Stimulated activated CD4-positive, alpha-beta T cell treated with anti-CD3 and anti-CD28 coated beads, Interleukin-15, amount 100 ng/mL, for 48 hours (primary cell): ENCODE results near the gene NCEH1.
"Not testable (repeated sequence)": the region's sequence is repeated elsewhere in the genome, so short reads cannot be mapped to it uniquely, and the experiment has no call there.

Experiments
- DNase-seq, 2 donors: peaks; one replicate each; pipeline ENCODE4 v3.0.0-alpha.2; 2020; ENCODE audit warnings: low read depth in 2 of 2

Gene NCEH1

DNA sequence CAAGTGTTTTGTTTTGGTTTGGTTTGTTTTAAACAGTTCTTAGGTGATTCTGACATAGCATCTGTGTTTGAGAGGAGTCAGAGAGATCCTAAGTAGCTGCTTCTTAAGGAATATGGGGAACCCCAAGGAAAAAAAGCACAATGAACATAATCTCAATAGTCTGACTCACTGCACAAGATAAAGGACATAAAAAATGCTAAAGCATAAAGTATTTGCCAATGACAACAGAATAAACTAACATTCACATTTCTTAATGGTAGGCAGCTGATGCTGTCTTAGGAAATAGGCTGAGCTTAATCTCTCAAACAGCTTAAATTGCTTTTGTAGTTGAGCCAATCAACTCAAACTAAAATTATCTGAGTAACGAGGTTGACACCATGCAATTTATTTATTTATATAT, 2.9 kb downstream of the NCEH1 start:
- no peak for DNase-seq

DNA sequence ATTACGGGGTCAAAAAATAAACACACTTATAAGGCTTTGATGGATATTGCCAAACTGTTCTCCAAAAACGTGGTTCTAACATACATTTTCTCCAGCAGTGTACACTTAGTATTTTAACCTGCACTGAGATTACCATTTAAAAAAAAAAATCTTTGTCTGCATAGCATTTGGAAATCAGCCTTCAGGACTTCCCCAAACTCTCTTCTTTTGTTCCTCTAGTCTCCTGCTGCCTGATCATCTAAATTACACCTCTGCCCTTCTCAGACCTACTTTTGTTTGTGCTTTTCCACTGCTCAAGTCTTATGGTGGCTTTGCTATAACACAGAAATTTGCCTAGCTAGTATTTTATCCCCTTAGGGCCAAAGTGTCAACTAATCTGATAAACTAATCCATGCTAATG, 3.8 kb downstream of the NCEH1 start:
- DNase-seq: no peak

DNA sequence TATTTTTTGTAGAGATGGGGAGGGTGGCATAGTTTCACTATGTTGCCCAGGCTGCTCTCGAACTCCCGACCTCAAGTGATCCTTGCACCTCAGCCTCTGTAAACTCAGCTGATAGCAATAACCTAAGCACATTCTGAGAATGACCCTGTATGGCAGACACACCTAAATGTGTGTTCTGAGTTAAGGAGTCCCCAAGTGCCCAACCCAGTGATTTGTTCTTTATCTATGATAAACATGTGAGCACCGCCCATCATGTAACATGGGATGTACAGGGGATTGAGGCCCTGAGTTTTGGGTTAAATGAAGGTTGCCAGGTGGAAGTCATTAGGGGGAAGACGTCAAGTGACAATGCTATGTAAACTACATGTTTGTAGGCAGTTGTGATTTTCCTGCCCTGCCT, 5.7 kb downstream of the NCEH1 start:
- no peak for DNase-seq

DNA sequence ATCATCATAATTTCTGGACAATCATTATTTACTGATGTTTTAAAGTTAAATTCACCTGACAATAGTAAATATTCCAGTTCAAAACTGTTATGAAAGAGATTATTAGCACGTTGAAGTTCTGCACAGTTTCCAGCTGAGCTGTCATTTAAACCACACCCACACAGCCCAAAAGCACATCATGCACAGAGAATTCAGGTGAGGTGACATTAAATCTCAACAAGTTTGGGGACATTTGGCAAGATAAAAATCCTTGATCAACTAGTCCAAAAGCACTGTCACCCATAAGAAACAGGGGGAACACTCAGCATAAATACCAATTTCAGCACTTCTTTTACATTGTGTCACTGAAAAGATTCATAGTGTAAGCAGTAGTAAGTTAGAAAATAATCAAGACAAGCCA, 6.9 kb downstream of the NCEH1 start:
- no peak for DNase-seq

DNA sequence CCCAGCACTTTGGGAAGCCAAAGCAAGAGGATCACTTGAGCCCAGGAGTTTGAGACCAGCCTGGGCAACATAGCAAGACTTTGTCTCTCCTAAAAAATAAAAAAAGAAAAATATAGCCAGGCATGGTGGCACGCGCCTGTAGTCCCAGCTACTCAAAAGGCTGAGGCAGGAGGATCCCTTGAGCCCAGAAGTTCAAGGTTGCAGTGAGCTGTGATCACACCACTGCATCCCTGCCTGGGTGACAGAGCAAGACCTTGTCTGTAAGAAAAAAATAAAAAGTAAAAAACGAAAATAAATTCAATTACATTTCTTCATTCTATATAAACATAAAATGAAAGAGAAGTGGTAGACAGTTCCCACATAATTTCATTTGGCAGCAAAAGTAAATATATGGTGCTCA, 8.1 kb downstream of the NCEH1 start:
- DNase-seq: not testable (repeated sequence)

DNA sequence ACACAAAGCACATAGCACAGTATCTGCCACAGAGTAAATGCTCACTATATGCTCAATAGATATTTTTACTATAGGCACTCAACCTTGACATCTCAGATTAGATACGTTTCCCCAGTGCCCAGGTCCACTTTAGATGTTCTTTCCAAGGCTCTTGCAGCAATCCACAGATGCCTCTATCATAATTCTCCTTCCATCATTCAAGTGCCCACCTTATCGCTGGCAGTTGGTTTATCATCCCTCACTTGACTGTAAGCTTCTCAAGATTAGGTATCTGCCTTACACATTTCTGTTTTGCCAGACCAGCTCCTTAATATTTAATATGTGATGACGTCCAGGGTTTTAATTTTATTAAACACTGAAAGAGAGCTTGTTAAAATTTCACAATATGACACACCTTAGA, 8.6 kb downstream of the NCEH1 start:
- no peak for DNase-seq

DNA sequence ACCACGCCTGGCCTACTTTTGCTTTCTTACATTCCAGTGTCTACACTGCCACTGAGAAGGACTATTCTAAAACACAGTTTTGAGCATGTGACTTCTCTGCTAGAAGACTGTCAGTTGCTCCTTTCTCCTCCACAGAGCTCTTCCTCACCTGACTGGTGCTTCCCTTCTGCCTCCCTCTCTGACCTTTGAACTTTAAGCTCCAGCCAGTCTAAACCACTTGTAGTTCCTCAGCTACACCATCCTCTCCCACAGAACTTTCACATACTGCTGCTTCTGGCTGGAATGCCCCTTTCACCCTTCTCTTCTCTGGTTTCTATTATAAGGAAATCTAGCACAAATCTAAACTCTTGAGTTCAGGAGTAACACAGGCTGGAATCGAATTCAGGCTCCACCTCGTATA, 9.1 kb downstream of the NCEH1 start:
- no peak for DNase-seq

DNA sequence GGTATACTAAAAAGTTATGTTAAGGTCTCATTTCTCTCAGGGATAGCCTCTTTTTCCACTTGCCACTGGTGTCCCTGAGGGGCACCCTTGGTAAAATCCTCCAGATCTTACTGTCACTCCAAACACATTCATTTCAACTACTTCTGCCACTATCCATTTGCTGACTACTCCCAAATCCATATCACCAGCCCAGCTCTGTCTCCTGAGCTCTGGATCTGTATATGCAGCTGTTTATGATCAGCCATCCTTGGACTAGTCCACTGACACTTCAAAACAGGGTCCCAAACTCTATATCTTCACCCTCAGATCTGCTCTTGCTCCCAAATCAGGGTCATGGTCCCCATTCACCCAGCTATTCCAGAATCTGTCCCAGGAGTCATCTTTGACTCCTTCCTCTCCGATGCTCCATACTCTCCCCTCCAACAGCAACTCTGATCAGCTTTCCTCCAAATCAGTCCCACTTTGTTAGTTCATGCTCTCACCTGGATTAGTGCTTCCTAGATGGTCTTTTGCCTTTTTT, 9.9 kb downstream of the NCEH1 start:
- no peak for DNase-seq

DNA sequence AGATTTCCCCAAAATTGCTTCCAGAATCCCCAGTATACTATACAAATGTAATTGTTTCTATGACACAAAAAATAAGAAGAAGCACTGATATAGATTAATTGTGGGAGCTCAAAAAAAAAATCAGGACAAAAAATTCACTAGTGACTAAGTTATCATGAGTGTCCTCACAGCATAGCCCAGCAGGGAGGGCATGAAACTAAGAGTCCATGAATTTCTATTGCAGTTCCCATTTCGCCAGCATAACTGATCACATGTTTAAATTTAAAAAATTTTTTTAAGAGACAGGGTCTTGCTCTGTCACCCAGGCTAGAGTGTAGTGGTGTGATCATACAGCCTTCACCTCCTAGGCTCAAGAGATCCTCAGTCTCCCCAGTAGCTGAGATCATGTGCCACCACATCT, 10.6 kb downstream of the NCEH1 start:
- no peak for DNase-seq

DNA sequence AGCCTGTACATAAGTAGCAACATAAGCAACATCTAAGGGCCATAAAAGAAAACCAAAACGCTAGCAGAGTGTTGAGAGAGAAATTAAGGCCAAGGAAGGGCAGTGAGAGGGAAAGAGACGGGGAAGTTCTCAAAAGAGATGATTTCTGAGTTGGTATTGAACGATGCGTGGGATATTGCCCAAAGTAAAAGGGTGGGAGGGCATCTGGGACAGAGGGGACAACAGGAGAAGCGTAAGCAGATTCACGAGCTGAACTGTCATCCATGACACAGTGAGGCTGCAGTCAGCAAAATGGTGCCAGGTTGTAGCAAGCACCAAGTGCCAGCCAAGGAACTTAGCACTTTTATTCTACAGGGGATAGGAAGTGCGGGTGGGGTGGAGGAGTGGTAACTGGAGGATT, 11.8 kb downstream of the NCEH1 start:
- DNase-seq: no peak

DNA sequence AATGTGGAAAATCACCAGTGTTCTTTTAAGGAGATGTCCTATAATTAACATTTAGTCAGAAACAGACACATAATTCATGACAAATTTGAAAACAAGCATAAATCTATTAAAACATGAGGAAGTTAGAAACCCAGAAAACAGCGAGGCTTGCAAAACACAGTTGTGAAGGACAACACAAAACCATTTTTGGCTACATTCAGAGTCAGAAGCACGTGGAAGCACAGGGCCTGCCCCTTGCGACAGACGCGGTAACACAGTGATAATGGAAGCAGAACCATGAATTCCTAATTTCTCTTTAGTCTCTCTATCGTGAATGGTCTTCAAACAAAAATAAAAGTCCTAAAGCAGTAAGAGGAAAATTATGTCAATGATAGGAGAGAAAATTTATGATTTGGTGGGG, 12.2 kb downstream of the NCEH1 start:
- DNase-seq: no peak

DNA sequence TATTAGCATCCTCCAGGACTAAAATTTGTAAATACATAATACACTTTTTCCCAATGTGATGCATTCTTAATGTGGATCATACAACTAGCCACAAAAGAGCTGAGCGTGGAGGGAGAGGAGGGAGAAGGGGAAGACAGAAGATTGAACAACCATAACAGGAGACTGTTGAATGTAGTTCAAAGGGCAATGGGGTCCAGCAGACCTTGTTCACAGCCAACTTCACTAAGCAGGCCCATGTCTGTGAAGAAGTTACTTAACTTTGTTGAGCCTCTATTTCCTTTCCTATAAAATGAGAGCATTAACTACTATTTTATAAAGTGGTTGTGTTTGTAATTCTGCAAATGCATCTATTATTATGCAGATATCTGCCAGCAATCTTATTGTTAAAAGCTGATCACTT, 13.3 kb downstream of the NCEH1 start:
- no peak for DNase-seq

DNA sequence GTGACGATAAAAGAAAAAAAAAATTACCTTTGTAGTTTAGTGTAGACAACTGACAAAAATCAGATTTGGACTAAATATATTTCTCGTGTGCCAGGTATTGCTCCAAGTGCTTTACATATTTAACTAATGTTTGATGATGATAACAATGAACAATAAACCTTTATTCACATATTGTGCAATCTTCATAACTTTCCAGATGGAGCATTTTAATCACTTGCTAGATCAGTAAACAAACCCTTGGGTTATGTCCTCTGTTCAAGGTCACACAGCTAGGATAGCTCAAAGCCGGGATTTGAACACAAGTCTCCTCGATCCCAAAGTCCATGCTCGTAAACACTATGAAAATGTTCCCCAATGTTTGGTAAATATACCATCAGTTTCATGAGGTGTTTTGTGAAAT, 14.5 kb downstream of the NCEH1 start:
- DNase-seq: no peak

DNA sequence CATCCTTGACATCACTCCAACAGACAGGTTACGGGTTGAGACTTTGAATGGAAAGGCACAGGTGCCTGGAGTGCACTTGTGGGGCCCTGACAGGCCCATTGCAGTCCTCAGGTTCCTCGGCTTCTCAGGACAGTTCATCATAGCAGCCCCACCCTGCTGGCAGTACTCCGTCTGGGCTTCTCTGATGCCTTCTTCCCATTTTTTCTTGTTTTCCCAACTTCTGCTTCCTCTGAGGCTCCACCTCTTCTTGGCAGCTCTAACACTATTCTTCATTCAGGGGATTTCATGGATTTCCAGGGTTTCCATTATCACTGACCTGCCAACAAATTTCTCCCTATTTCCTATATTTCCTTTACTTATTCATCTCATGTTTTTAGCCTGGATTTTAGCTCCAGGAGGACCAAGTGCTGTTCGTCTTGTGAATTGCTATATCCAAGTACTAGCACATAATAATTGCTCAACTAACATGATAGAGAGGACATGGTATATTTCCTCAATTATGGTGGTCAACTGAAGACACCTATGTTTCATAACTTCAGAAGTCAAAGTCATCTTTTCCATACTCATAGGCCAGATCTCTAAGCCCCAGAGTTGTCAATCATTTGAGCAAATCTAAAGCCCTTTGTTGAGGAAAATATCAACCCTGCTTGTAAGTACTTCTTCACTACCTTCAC, 16.2 kb downstream of the NCEH1 start:
- DNase-seq: no peak

DNA sequence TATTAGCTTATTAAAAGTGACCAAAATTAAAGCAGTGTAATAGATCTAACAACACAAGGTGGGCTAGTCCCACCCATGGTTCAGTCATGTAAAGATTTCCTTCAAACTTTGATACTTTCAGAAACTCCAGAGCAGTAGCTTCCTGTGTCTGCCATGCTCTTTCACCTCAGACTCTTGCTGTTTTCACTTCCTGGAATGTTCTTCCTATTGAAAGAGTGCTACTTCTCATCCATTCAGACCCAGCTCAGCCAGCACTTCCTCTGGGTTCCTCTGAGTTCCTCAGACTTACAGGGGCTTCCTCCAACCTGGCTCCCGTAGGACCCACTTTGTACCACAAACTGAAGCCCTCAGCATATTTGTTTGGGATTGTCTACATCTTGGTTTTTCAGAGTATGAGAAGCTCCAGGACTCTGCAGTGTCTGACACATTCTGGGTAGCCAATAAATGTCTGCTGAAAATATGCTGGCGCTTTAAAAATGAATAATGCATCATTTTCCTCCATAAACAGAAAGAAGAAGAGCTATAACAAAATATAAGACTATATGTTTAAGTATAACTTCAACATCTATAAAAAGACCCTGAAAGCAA, 18.0 kb downstream of the NCEH1 start:
- no peak for DNase-seq

DNA sequence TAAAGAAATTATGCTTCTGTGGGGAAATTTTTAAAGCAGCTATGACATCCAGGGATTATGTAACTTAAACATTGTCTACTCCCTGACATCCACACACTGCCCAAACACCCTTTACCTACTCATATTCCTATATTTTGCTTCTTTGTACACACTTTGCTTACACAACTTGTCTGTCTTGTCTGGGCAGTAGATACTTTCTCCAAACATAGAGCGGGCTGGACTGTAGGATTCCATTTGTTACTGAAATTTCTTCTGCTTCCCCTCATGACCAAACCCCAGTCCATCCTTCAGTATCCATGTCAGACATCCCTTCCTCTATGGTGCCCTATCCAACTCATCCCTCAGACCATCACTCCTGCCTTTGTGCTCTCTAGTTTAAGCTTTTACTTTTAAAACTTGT, 19.9 kb downstream of the NCEH1 start:
- no peak for DNase-seq

DNA sequence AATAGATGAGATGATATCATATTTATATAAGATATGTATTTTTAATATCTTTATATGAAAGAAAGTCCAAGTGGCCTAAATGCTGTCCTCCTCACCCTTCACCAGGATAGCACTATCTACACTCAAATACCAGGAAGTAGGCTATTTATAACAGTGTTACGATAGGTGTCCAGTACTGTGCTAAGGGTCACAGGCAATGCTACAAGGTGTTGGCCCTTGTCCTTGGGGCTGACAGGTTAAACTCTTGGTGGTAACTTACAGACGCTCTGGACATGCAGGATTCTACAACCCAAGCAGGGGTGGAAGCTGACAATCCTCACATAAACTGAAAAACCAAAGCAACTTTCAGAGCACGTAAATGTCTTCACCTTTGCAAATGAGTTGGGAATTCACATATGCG, 22.3 kb downstream of the NCEH1 start:
- DNase-seq: no peak

DNA sequence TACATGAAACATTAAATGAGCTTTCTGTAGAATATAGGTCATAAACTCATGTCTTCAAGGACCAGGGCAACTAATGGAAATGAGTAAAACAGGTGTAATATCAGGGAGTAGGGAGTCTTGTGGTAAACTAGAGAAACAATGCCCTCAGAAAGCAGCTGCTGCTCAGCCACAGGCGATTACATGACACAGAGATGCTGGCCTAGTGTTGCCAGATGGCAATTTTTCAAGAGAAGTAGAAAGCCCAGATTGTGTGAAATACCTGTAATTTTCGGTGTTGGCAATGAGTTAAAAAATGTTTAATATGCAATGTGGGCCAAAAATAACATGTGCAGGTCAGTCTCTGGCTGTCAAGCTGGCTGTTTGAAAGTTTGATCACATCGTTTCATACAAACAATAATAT, 23.4 kb downstream of the NCEH1 start:
- DNase-seq: no peak

DNA sequence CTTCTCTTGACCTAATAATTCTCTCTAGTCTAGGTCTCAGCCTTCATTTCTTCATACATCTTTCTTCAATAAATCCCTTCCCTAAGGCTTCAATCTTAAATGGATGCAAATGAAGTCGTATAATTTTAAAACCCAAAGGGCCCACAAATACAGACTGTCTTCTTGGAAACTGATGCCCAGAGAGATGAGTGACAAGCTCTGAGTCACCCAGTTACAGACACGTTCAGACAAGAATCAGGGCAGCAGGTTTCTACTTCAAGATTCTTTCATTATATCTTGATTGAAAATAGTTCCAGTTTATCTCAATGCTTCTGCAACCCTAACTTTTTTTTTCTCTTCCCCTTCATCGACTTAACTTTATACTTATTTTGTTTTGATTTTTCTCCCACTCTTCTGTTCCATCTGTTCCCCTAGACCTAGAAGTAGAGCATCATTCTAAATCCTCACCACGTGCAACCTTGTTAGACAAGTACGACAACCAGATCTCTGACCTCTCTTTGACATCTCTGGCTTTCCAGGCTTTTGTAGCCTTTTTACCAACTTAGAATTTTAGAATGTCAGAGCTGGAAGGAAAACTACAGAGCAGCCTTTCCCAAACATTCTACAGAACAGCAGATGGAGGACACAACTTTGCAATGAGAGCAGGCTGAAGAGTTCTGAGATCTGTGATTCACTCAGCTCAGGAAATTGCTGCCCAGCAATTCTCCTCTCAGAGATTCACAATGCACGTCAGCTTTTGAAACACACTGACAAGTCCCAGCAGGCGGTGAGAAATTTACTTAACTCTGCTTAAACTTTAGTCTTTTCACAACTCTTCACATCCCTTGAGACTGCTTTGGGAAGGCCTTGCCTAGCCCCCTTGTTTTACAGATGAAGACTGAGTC, 25.3 kb downstream of the NCEH1 start:
- no peak for DNase-seq

DNA sequence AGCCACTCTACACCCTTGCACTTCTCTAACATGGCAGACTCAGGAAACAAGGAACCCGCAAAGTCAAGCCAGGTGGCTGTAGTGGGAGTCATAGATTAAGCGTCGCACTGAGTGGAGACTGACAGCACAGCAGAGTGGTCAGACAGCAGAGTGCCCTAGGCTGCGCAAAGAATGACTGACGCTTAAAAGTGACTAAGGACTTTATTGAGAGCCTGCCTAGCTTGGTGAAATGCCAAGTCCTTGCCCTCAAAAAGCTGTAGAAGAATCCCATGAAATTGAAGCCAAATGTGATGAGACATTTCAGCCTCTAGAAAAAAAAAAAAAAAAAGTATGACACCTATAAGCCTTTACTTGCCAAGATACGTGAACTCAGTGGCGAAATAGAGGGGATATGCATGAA, 30.2 kb downstream of the NCEH1 start:
- DNase-seq: no peak

DNA sequence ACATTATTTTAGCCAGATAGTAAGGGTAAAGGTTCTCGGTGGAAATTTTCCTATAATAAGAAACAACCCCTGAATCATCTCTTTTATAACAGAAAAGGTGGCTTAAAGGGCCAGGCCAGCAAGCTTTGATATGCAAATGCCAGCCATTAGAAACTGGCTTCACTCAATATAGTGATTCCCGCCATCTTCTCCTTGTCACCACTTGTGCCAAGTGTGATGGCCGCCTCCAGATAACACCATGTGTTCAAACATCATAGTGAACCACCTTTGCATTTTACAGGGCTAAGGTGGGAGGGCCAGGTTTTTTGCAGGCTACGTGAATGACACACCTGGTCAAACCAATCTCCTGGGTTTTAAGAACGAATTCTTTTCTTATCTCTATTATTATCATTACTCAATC, 31.3 kb downstream of the NCEH1 start:
- no peak for DNase-seq

DNA sequence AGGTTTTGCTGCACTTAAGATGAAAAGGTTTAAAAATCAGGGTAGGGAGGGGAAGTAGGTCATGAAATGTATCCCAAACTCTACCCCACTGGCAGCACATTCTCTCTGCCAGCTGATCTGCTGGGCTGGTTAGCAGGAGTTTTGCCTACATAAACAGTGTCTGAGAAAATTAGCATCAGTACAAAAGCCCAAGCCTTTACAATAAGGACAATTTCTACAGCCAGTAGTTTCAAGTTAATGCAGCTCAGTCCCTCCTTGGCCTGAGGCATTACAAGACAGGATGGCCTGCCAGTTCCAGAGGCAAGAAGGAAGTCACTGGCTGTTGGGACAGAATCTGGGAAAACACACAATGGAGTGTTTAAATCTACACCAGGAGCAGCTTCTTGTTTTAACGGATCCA, 32.8 kb downstream of the NCEH1 start:
- no peak for DNase-seq
